IMR-90 (cell line): Measurements from ENCODE around the gene RNASE7. TPM values are rescaled to one million over a fixed set of nuclear protein-coding genes. Genes with fewer than 3 reads are reported as not detected.

Experiments used
- ATAC-seq: fragments of 200-7000 bp; cut with Tn5 transposase; 2 replicates; pipeline ENCODE4 v1.9.1; 2020; ENCODE audit warnings: low read depth, mild to moderate bottlenecking, moderate library complexity
- BruUV-seq: library from RNA; stranded (reverse); fragments of 400-500 nt; replicated peaks from 2 replicates; lab custom pipeline; 2021; lab: Mats Ljungman, UMichigan
- CTCF ChIA-PET: fragments of 300-600 bp; formaldehyde crosslinking; extraction: SDS; loops from one replicate; lab custom pipeline; 2021; ENCODE audit warnings: antibody characterized with exemption; lab: Yijun Ruan, JAX
- POLR2A ChIA-PET: fragments of 300-600 bp; sonication (Branson Sonifier 250); formaldehyde crosslinking; loops from one replicate; lab custom pipeline; 2022; ENCODE audit warnings: antibody characterized with exemption; ENCODE audit not compliant: unreplicated experiment; lab: Charles Lee
- DNase-seq: peaks from one replicate; pipeline ENCODE4 v3.0.0; 2013
- H2AFZ ChIP-seq: replicated peaks from 2 replicates; pipeline ENCODE3; 2013; ENCODE audit warnings: low read length, mild to moderate bottlenecking; ENCODE audit not compliant: poor library complexity
- H2AK5ac ChIP-seq: 2 replicates; pipeline ENCODE4 v1.6.1; 2013; ENCODE audit warnings: low read depth, low read length, inconsistent platforms
- H2AK9ac ChIP-seq: replicated peaks from 2 replicates; pipeline ENCODE3; 2013; ENCODE audit warnings: mild to moderate bottlenecking, low read depth, low read length, moderate library complexity; ENCODE audit not compliant: poor library complexity
- H2BK120ac ChIP-seq: 2 replicates; pipeline ENCODE4 v1.6.1; 2013; ENCODE audit warnings: low read depth, low read length, inconsistent platforms
- H2BK15ac ChIP-seq: 3 replicates; pipeline ENCODE4 v1.6.1; 2013; ENCODE audit warnings: low read depth, low read length, inconsistent platforms
- H2BK20ac ChIP-seq: 2 replicates; pipeline ENCODE4 v1.6.1; 2013; ENCODE audit warnings: low read depth, mild to moderate bottlenecking, inconsistent platforms, low read length, moderate library complexity
- H2BK5ac ChIP-seq: 2 replicates; pipeline ENCODE4 v1.6.1; 2013; ENCODE audit warnings: mild to moderate bottlenecking, low read depth, low read length, inconsistent platforms; ENCODE audit not compliant: poor library complexity, severe bottlenecking
- H3K14ac ChIP-seq: replicated peaks from 2 replicates; pipeline ENCODE4 v1.6.1; 2013; ENCODE audit warnings: low read depth, low read length, inconsistent platforms
- H3K18ac ChIP-seq: 2 replicates; pipeline ENCODE4 v1.6.1; 2013; ENCODE audit warnings: low read depth, low read length, control low read depth
- H3K23ac ChIP-seq: 2 replicates; pipeline ENCODE4 v1.6.1; 2013; ENCODE audit warnings: low read depth, low read length, inconsistent platforms
- H3K27ac ChIP-seq: 2 replicates; pipeline ENCODE4 v1.5.1; 2013; ENCODE audit warnings: mild to moderate bottlenecking, control low read depth, low read length; ENCODE audit not compliant: insufficient read depth
- H3K27me3 ChIP-seq: 2 replicates; pipeline ENCODE4 v1.6.1; 2013; ENCODE audit warnings: low read length; ENCODE audit not compliant: control insufficient read depth, insufficient read depth
- H3K36me3 ChIP-seq: 2 replicates; pipeline ENCODE4 v1.6.1; 2013; ENCODE audit warnings: low read length, mixed read lengths; ENCODE audit not compliant: control insufficient read depth, insufficient read depth
- H3K4ac ChIP-seq: 2 replicates; pipeline ENCODE4 v1.6.1; 2013; ENCODE audit warnings: low read depth, low read length, inconsistent platforms
- H3K4me1 ChIP-seq: 2 replicates; pipeline ENCODE4 v1.6.1; 2013; ENCODE audit warnings: low read length, mixed read lengths; ENCODE audit not compliant: control insufficient read depth, insufficient read depth
- H3K4me2 ChIP-seq: 2 replicates; pipeline ENCODE4 v1.6.1; 2013; ENCODE audit warnings: low read depth, mild to moderate bottlenecking, control low read depth, low read length, moderate library complexity
- H3K4me3 ChIP-seq: 2 replicates; pipeline ENCODE4 v1.5.1; 2013; ENCODE audit warnings: low read depth, mild to moderate bottlenecking, control low read depth, low read length, moderate library complexity; ENCODE audit not compliant: insufficient read depth
- H3K56ac ChIP-seq: 2 replicates; pipeline ENCODE4 v1.6.1; 2013; ENCODE audit warnings: low read length, inconsistent platforms; ENCODE audit not compliant: insufficient read depth; ENCODE audit errors: extremely low read depth
- H3K79me1 ChIP-seq, 2 experiments: 2 replicates each; pipeline ENCODE4 v1.6.1; 2013; ENCODE audit warnings: low read length in 2 of 2, inconsistent platforms in 1 of 2, low read depth in 1 of 2
- H3K9ac ChIP-seq: 2 replicates; pipeline ENCODE4 v1.6.1; 2013; ENCODE audit warnings: low read depth, low read length, control low read depth
- H3K9me1 ChIP-seq: 2 replicates; pipeline ENCODE4 v1.6.1; 2013; ENCODE audit warnings: low read length, inconsistent platforms; ENCODE audit not compliant: insufficient read depth
- H3K9me3 ChIP-seq: 2 replicates; pipeline ENCODE4 v1.6.1; 2013; ENCODE audit warnings: low read length; ENCODE audit not compliant: control insufficient read depth, insufficient read depth
- H4K20me1 ChIP-seq: 2 replicates; pipeline ENCODE4 v1.6.1; 2013; ENCODE audit warnings: low read length, inconsistent platforms; ENCODE audit not compliant: insufficient read depth
- H4K5ac ChIP-seq: 2 replicates; pipeline ENCODE4 v1.6.1; 2013; ENCODE audit warnings: mild to moderate bottlenecking, low read depth, low read length, control low read depth
- H4K8ac ChIP-seq, 2 experiments: 2 replicates each; pipeline ENCODE4 v1.6.1; 2013; ENCODE audit warnings: low read depth in 2 of 2, low read length in 2 of 2, control low read depth in 1 of 2, inconsistent platforms in 1 of 2
- H4K91ac ChIP-seq: 2 replicates; pipeline ENCODE4 v1.6.1; 2013; ENCODE audit warnings: low read depth, low read length, inconsistent platforms; ENCODE audit not compliant: insufficient read depth
- FOS ChIP-seq: fragments of 150-350 bp; IDR thresholded peaks from 2 replicates; pipeline ENCODE4 v1.6.1; 2016; ENCODE audit warnings: low read depth, low read length
- MAZ ChIP-seq: IDR thresholded peaks from 2 replicates; pipeline ENCODE4 v1.6.1; 2012; ENCODE audit warnings: low read depth, mild to moderate bottlenecking, low read length, improper control_type of control experiment, moderate library complexity, borderline replicate concordance
- NFE2L2 ChIP-seq: fragments of 150-350 bp; IDR thresholded peaks from 2 replicates; pipeline ENCODE4 v1.6.1; 2016; ENCODE audit warnings: low read depth, mild to moderate bottlenecking, low read length
- RCOR1 ChIP-seq: IDR thresholded peaks from 2 replicates; pipeline ENCODE4 v1.6.1; 2012; ENCODE audit warnings: mild to moderate bottlenecking, low read length, improper control_type of control experiment; ENCODE audit not compliant: insufficient replicate concordance
- WGBS, 2 experiments: methylation state at CpG; one replicate each; pipeline versions ENCODE4 v1.1.5 to v1.1.7; 2013; ENCODE audit warnings: missing lambda C conversion rate in 2 of 2; ENCODE audit not compliant: insufficient read length in 1 of 2; ENCODE audit errors: extremely low coverage in 2 of 2; 5-methylcytosine and 5-hydroxymethylcytosine counted together
- dilution Hi-C: fragments of 300-500 bp; cut with HindIII; formaldehyde crosslinking; loops from one replicate; pipeline ENCODE4 v1.14.3; 2018; ENCODE audit warnings: low sequenced_read_pairs; ENCODE audit not compliant: unreplicated experiment
- in situ Hi-C: fragments of 300-500 bp; cut with MboI; formaldehyde crosslinking; loops from 3 replicates; pipeline ENCODE4 v1.14.3; 2019; ENCODE audit warnings: low sequenced_read_pairs, inconsistent platforms, mixed read lengths
- intact Hi-C: fragments of 100-400 bp; cut with micrococcal nuclease; formaldehyde crosslinking; loops from 2 replicates; pipeline ENCODE4 v1.10.0; 2022
- polyA plus RNA-seq, 3 experiments: library from polyadenylated mRNA; depleted of rRNA; stranded (reverse); fragments of >200 nt; gene quantifications; 2 replicates each; pipeline ENCODE4 v1.2.3, GENCODE V29; 2012; ENCODE audit warnings: low replicate concordance in 1 of 3
- total RNA-seq: library from RNA; depleted of rRNA; stranded (reverse); fragments of >200 nt; gene quantifications from 2 replicates; pipeline ENCODE4 v1.2.3, GENCODE V29; 2012

The RNASE7 gene
- total and polyA plus RNA-seq, 2 of the 4 experiments (the other 2 are of a cell fraction): not detected

DNA sequence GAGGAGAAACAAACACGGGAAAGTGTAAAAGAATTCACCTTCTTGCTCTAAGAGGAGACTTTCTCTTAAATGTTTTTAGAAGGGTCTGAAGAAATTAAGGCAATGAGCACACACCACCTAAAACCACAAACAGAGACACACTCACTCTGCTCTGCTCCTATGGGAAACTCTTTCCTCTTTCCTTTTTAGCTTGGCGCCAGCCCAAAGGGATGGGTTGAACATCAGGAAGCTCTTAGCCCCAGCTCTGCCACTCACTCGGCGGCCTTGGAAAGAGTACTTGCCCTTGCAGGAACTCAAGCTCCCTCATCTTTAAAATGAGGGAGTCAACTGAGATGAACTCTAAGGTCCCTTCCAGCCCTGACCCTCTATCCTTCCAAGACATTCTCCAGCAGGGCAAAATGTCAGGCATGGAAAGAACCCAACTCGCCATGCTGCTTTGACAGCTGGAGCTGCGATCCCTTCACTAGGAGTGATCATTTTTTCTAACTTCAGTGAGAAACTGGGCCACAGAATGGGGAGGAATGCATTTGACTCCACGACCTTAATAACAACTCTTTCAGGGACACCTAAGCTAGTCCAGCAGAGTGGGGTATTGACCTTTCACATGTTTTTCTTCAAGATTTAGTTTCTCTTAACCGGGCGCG lies 14.5 kb downstream of the RNASE7 start:
- BruUV-seq: no TSS peak
- Histone ChIP-seq H3K4me1 (no peaks in the 10 kb centered on the region), H3K9me1 (peaks cover 3% of the 10 kb centered on the region; the same call in 1 of the 2 replicates), H3K18ac (no peak overlapping the region), H3K27me3 (peaks cover 1% of the 10 kb centered on the region), H3K9ac (no peak overlapping the region), H3K79me1 (no peaks in the 10 kb centered on the region), H2BK20ac (no peak overlapping the region), H3K4me3 (no peak overlapping the region), H4K20me1 (no peaks in the 10 kb centered on the region), H2BK120ac (no peak overlapping the region), H2BK15ac (no peak overlapping the region), H3K9me3 (no peaks in the 10 kb centered on the region), H2BK5ac (no peak overlapping the region), H3K4me2 (no peak overlapping the region), H2AK9ac (no peak overlapping the region), H2AFZ (no peak overlapping the region), H3K27ac (no peak overlapping the region), H3K56ac (no peak overlapping the region), H3K36me3 (no peaks in the 10 kb centered on the region), H3K4ac (no peak overlapping the region), H3K14ac (no peak overlapping the region), H4K91ac (no peak overlapping the region), H3K23ac (no peak overlapping the region), H4K8ac (no peak overlapping the region), H4K5ac (no peak overlapping the region), H2AK5ac (no peak overlapping the region)
- ATAC-seq: no peak
- WGBS, 2 experiments: no CpG with 5 or more reads among the region's 10 CpGs
- CTCF ChIA-PET: interaction anchor here (1.1 kb wide), 1 partner anchor 36 kb away, joined by 4 read pairs; no protein-coding TSS in a partner anchor
- dilution Hi-C loops: no loop called here
- TF ChIP-seq RCOR1 (no peak), MAZ (no peak), NFE2L2 (no peak), FOS (no peak)
- intact Hi-C loops: no loop called here
- POLR2A ChIA-PET: interaction anchor here (0.7 kb wide), 1 partner anchor 17 kb away, joined by 3 read pairs; no protein-coding TSS in a partner anchor
- DNase-seq: no peak
- in situ Hi-C loops: no loop called here
